ENCODE measurements around the gene RBMS1.

DNA sequence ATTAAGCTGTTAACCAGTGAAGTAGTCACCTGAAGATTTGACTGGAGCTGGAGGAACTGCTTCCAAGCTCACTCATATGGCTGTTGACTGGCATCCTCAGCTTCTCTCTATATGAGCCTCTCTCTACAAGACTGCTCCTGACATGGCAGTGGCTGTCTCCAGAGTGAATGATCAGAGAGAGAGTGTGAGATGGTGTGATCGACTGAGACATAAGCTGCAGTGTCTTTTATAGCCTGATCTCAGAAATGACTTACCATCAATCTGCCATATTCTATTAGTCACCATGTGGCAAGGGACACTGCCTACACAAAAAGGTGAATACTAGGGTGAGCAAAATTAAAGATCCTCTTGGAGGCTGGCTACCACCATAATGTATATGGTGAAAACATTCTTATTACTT, 7.8 kb upstream of the RBMS1 start:
- TF ChIP-seq, protein P1, sequence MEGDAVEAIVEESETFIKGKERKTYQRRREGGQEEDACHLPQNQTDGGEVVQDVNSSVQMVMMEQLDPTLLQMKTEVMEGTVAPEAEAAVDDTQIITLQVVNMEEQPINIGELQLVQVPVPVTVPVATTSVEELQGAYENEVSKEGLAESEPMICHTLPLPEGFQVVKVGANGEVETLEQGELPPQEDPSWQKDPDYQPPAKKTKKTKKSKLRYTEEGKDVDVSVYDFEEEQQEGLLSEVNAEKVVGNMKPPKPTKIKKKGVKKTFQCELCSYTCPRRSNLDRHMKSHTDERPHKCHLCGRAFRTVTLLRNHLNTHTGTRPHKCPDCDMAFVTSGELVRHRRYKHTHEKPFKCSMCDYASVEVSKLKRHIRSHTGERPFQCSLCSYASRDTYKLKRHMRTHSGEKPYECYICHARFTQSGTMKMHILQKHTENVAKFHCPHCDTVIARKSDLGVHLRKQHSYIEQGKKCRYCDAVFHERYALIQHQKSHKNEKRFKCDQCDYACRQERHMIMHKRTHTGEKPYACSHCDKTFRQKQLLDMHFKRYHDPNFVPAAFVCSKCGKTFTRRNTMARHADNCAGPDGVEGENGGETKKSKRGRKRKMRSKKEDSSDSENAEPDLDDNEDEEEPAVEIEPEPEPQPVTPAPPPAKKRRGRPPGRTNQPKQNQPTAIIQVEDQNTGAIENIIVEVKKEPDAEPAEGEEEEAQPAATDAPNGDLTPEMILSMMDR (conservative IDR thresholded peaks at IDR 0.05; ENCODE audit: low read length): no peak
- TF ChIP-seq EZH2phosphoT487 (IDR thresholded peaks at IDR 0.05; ENCODE audit: borderline replicate concordance): no peak
